ENCODE results near the gene GUF1. TPM values are rescaled to one million over a fixed set of nuclear protein-coding genes. Genes with fewer than 3 reads are reported as not detected.
"Not testable (repeated sequence)": the region's sequence is repeated elsewhere in the genome, so short reads cannot be mapped to it uniquely, and the experiment has no call there.

The GUF1 gene
- total RNA-seq, 2 experiments from 2014 or later: 22.9 to 26.0 TPM

- ATAC-seq (no peak), DNase-seq (no peak)
- Mint-ChIP-seq H3K4me3 (no peak overlapping the region), H3K27ac (no peak overlapping the region), H3K36me3 (ENCODE audit: low read depth) (peaks cover 15% of the 10 kb centered on the region), H3K4me1 (ENCODE audit: low read depth) (no peaks in the 10 kb centered on the region), H3K27me3 (ENCODE audit: low read depth) (no peaks in the 10 kb centered on the region), H3K9me3 (ENCODE audit: insufficient read depth) (no peaks in the 10 kb centered on the region)
- ChIA-PET CTCF (interaction anchor here (1.5 kb wide), 1 partner anchor 38 kb away, joined by 8 read pairs; the partner anchor contains the start of gene GUF1), POLR2A (no interaction called here)
These were observed 38.4 kb downstream of the GUF1 start for GRCh38 chr4:44716597-44716996.

GRCh38 chr4:44720371-44720770, 42.2 kb downstream of the GUF1 start:
- ChIA-PET POLR2A (interaction anchor here (1.2 kb wide), 1 partner anchor 42 kb away, joined by 3 read pairs; no protein-coding TSS in a partner anchor), CTCF (no interaction called here)
- ATAC-seq (no peak), DNase-seq (no peak)
- peaks cover 12% of the 10 kb centered on the region for H3K36me3 Mint-ChIP-seq (ENCODE audit: low read depth)
- H3K4me1 Mint-ChIP-seq (ENCODE audit: low read depth): peaks cover 7% of the 10 kb centered on the region
- H3K27ac Mint-ChIP-seq: no peak overlapping the region
- no peaks in the 10 kb centered on the region for H3K27me3 Mint-ChIP-seq (ENCODE audit: low read depth)
- no peak overlapping the region for H3K4me3 Mint-ChIP-seq
- no peaks in the 10 kb centered on the region for H3K9me3 Mint-ChIP-seq (ENCODE audit: insufficient read depth)

- Mint-ChIP-seq H3K36me3 (ENCODE audit: low read depth) (peaks cover 10% of the 10 kb centered on the region), H3K4me3 (no peak overlapping the region), H3K27ac (no peak overlapping the region), H3K4me1 (ENCODE audit: low read depth) (peaks cover 16% of the 10 kb centered on the region), H3K9me3 (ENCODE audit: insufficient read depth) (no peaks in the 10 kb centered on the region), H3K27me3 (ENCODE audit: low read depth) (no peaks in the 10 kb centered on the region)
- ATAC-seq (no peak), DNase-seq (no peak)
- ChIA-PET POLR2A (interaction anchor here (1.0 kb wide), 1 partner anchor 44 kb away, joined by 4 read pairs; the partner anchor contains the start of gene GUF1), CTCF (no interaction called here)
These were observed 43.8 kb downstream of the GUF1 start for GRCh38 chr4:44722001-44722400.

GRCh38 chr4:44725166-44725565, 46.9 kb downstream of the GUF1 start:
- H3K4me3 Mint-ChIP-seq: peak overlapping the region; percentile 91

GRCh38 chr4:44725726-44726037, 47.5 kb downstream of the GUF1 start:
- Mint-ChIP-seq H3K27ac (peak overlapping the region; percentile 91), H3K27me3 (ENCODE audit: low read depth) (no peaks in the 10 kb centered on the region), H3K36me3 (ENCODE audit: low read depth) (peaks cover 5% of the 10 kb centered on the region), H3K4me3 (peak overlapping the region; percentile 91), H3K4me1 (ENCODE audit: low read depth) (peaks cover 19% of the 10 kb centered on the region), H3K9me3 (ENCODE audit: insufficient read depth) (no peaks in the 10 kb centered on the region)
- ChIA-PET CTCF (interaction anchor here (1.9 to 2.3 kb wide), 2 partner anchors 44 to 47 kb away, joined by 7 to 11 read pairs; partner anchors contain the start of gene GUF1), POLR2A (interaction anchor here (1.4 kb wide), 1 partner anchor 47 kb away, joined by 18 read pairs; the partner anchor contains the start of gene GUF1)
- ATAC-seq: no peak
- no peak for DNase-seq

More at GRCh38 chr4:44725166-44725565, 46.9 kb downstream of the GUF1 start:
- no peak for ATAC-seq
- no peaks in the 10 kb centered on the region for H3K27me3 Mint-ChIP-seq (ENCODE audit: low read depth)
- POLR2A ChIA-PET: interaction anchor here (1.4 kb wide), 1 partner anchor 46 kb away, joined by 18 read pairs; the partner anchor contains the start of gene GUF1
- H3K9me3 Mint-ChIP-seq (ENCODE audit: insufficient read depth): no peaks in the 10 kb centered on the region
- peaks cover 17% of the 10 kb centered on the region for H3K4me1 Mint-ChIP-seq (ENCODE audit: low read depth)
- no peak for DNase-seq
- CTCF ChIA-PET: interaction anchor here (1.0 to 2.3 kb wide), 2 partner anchors 16 to 46 kb away, joined by 3 to 11 read pairs; partner anchors contain the start of gene GUF1
- H3K27ac Mint-ChIP-seq: peak overlapping the region; percentile 91
- H3K36me3 Mint-ChIP-seq (ENCODE audit: low read depth): peaks cover 10% of the 10 kb centered on the region

GRCh38 chr4:44726038-44726871, 48.0 kb downstream of the GUF1 start, which contains the start of gene GNPDA2:
Gene GNPDA2 (minus strand): TSS chr4:44726556. CDS start chr4:44722207, 4,349 bp downstream.
- no peaks in the 10 kb centered on the region for H3K9me3 Mint-ChIP-seq (ENCODE audit: insufficient read depth)
- H3K27me3 Mint-ChIP-seq (ENCODE audit: low read depth): no peaks in the 10 kb centered on the region
- H3K27ac Mint-ChIP-seq: peak within 1 kb of the TSS; percentile 91
- ATAC-seq (peak; percentile 96), DNase-seq (peak; percentile 86)
- peaks cover 19% of the 10 kb centered on the region for H3K4me1 Mint-ChIP-seq (ENCODE audit: low read depth)
- CTCF ChIA-PET: interaction anchor here (1.9 to 2.3 kb wide), 2 partner anchors 44 to 48 kb away, joined by 7 to 11 read pairs; partner anchors contain the start of gene GUF1
- POLR2A ChIA-PET: interaction anchor here (1.3 to 1.4 kb wide), 2 partner anchors 48 kb away, joined by 7 to 18 read pairs; partner anchors contain the start of gene GUF1
- peaks cover 2% of the 10 kb centered on the region for H3K36me3 Mint-ChIP-seq (ENCODE audit: low read depth)
- H3K4me3 Mint-ChIP-seq: peak within 1 kb of the TSS; percentile 91

GRCh38 chr4:44727471-44727870, 49.3 kb downstream of the GUF1 start:
- peak overlapping the region; percentile 91 for H3K4me3 Mint-ChIP-seq
- ChIA-PET CTCF (interaction anchor here (1.9 to 2.3 kb wide), 2 partner anchors 45 to 49 kb away, joined by 7 to 11 read pairs; partner anchors contain the start of gene GUF1), POLR2A (interaction anchor here (1.3 kb wide), 1 partner anchor 49 kb away, joined by 7 read pairs; the partner anchor contains the start of gene GUF1)
- H3K27ac Mint-ChIP-seq: no peak overlapping the region
- H3K36me3 Mint-ChIP-seq (ENCODE audit: low read depth): no peaks in the 10 kb centered on the region
- DNase-seq: no peak
- no peaks in the 10 kb centered on the region for H3K9me3 Mint-ChIP-seq (ENCODE audit: insufficient read depth)
- peaks cover 19% of the 10 kb centered on the region for H3K4me1 Mint-ChIP-seq (ENCODE audit: low read depth)
- ATAC-seq: no peak
- H3K27me3 Mint-ChIP-seq (ENCODE audit: low read depth): peaks cover 2% of the 10 kb centered on the region

- CTCF ChIA-PET; H3K4me3 Mint-ChIP-seq; DNase-seq; H3K9me3 Mint-ChIP-seq (ENCODE audit: insufficient read depth); H3K36me3 Mint-ChIP-seq (ENCODE audit: low read depth); H3K27me3 Mint-ChIP-seq (ENCODE audit: low read depth); H3K27ac Mint-ChIP-seq; POLR2A ChIA-PET; ATAC-seq: not testable (repeated sequence)
- H3K4me1 Mint-ChIP-seq (ENCODE audit: low read depth): peaks cover 19% of the 10 kb centered on the region
These were observed 50.5 kb downstream of the GUF1 start for GRCh38 chr4:44728694-44729093.

GRCh38 chr4:44736900-44737299, 58.7 kb downstream of the GUF1 start:
- no peak for ATAC-seq
- no peak for DNase-seq
- Mint-ChIP-seq H3K27ac (no peak overlapping the region), H3K9me3 (ENCODE audit: insufficient read depth) (no peaks in the 10 kb centered on the region), H3K27me3 (ENCODE audit: low read depth) (peaks cover 25% of the 10 kb centered on the region), H3K4me1 (ENCODE audit: low read depth) (no peaks in the 10 kb centered on the region), H3K36me3 (ENCODE audit: low read depth) (no peaks in the 10 kb centered on the region), H3K4me3 (no peak overlapping the region)
- POLR2A ChIA-PET: no interaction called here
- CTCF ChIA-PET: no interaction called here

GRCh38 chr4:44738615-44739014, 60.4 kb downstream of the GUF1 start:
- no peak for DNase-seq
- H3K4me1 Mint-ChIP-seq (ENCODE audit: low read depth): no peaks in the 10 kb centered on the region
- H3K27ac Mint-ChIP-seq: no peak overlapping the region
- no peak for ATAC-seq
- no peak overlapping the region for H3K4me3 Mint-ChIP-seq
- H3K27me3 Mint-ChIP-seq (ENCODE audit: low read depth): peaks cover 21% of the 10 kb centered on the region
- no peaks in the 10 kb centered on the region for H3K36me3 Mint-ChIP-seq (ENCODE audit: low read depth)
- no peaks in the 10 kb centered on the region for H3K9me3 Mint-ChIP-seq (ENCODE audit: insufficient read depth)
- POLR2A ChIA-PET: no interaction called here
- CTCF ChIA-PET: no interaction called here

- DNase-seq (no peak), ATAC-seq (no peak)
- Mint-ChIP-seq H3K36me3 (ENCODE audit: low read depth) (no peaks in the 10 kb centered on the region), H3K9me3 (ENCODE audit: insufficient read depth) (no peaks in the 10 kb centered on the region), H3K27me3 (ENCODE audit: low read depth) (peaks cover 13% of the 10 kb centered on the region), H3K4me1 (ENCODE audit: low read depth) (no peaks in the 10 kb centered on the region), H3K4me3 (no peak overlapping the region), H3K27ac (no peak overlapping the region)
- POLR2A ChIA-PET: no interaction called here
- CTCF ChIA-PET: no interaction called here
These were observed 62.0 kb downstream of the GUF1 start for GRCh38 chr4:44740201-44740600.

Measured in activated CD8-positive, alpha-beta T cell treated with anti-CD3 and anti-CD28 coated beads, Interleukin-2, amount 10 ng/mL, durations not matched to agents 7 days and 5 days (primary cell).